Activated CD4-positive, alpha-beta T cell treated with anti-CD3 and anti-CD28 coated beads, Interleukin-2, Interleukin-6, amounts not matched to agents 100 ng/mL and 50 ng/mL, durations not matched to agents 16 hours and 8 hours (primary cell): Measurements from ENCODE around the gene TTYH2.
"Not testable (repeated sequence)": the region's sequence is repeated elsewhere in the genome, so short reads cannot be mapped to it uniquely, and the experiment has no call there.

Experiments used
- DNase-seq: peaks from one replicate; pipeline ENCODE4 v3.0.0-alpha.2; 2020

TTYH2 gene, protein sequence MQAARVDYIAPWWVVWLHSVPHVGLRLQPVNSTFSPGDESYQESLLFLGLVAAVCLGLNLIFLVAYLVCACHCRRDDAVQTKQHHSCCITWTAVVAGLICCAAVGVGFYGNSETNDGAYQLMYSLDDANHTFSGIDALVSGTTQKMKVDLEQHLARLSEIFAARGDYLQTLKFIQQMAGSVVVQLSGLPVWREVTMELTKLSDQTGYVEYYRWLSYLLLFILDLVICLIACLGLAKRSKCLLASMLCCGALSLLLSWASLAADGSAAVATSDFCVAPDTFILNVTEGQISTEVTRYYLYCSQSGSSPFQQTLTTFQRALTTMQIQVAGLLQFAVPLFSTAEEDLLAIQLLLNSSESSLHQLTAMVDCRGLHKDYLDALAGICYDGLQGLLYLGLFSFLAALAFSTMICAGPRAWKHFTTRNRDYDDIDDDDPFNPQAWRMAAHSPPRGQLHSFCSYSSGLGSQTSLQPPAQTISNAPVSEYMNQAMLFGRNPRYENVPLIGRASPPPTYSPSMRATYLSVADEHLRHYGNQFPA

DNA sequence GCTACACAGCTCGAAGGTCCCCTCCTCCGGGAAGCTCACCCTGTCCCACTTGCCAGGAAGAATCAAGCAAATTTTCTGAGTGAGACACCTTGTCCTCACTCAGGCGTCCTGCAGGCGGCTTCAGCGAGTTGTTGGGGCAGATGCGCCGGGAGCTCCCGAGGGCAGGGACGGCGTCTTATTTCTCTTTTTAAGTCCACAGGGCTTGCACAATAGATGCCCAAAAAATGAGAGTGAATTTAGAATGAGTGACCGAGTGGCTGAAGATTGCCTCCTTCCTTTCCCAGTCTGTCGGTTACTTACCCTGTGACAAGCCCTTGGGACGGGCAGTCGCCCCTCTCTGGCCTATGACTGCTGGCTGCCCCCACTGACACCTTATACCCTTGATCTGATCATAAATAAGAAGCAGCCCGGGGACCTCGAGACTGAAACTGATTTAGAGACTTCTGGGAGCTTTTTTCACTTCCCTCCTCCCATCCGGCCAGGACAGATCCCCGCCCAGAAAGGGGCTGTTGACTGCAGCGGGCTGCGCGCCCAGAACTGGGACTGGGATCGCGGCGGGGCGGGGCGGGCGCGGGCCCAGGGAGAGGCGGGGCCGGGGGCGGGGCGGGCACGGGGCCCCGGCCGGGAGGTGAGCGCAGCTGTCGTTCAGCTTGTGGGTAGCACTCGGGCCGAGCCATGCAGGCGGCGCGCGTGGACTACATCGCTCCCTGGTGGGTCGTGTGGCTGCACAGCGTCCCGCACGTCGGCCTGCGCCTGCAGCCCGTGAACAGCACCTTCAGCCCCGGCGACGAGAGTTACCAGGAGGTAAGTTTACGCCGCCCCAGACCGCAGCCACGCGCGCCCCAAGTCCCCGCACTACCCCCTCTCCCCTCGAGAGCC lies at the start of gene TTYH2:
TSS of gene TTYH2 (plus strand) at position 659 of the 879 bp plus-strand sequence. CDS start at position 676, 17 bp downstream.
- peak; percentile 84 for DNase-seq

DNA sequence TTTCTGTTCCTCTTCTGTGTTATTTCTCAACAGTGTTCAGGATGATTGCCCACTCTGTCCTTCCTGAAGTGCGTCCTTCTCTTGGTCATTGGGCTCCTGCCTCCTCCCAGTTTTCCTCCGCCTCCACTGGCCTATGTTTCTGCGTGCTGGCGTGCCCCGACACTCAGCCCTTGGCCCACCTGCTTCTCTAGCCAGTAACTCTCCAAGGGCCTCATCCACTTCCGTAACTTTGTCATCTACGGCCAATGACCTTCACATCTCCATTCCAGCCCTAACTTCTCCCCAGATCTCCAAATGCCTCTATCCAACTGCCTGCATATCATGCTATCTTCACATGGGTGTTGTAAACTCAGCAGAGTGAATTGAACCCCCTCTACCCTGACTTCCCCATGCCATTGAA lies 49.5 kb upstream of the TTYH2 start:
- DNase-seq: no peak

DNA sequence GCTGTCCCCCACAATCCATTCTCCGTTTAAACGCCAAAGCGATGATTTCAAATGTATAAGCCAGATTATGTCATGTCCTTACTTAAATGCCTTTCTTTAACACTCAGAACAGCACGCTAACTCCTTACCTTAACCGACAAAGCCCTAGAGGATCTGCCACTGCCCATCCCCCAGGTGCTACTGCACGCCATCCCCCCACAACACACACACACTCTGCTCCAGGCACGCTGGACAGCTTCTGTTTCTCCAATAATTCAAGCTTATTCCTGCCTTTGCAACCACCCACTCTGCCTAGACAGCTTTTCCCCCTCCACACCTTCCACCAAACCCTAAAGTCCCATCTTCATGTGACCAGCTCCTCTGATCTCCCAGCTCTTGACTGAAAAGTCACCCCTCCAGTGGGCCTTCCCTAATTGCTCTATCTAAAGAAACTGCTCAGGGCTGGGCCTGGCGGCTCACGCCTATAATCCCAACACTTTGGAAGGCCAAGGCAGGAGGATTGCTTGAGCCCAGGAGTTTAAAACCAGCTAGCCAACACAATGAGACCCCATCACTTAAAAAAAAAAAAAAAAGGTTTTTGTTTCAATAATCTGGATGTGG lies 48.8 kb upstream of the TTYH2 start:
- DNase-seq: no peak

DNA sequence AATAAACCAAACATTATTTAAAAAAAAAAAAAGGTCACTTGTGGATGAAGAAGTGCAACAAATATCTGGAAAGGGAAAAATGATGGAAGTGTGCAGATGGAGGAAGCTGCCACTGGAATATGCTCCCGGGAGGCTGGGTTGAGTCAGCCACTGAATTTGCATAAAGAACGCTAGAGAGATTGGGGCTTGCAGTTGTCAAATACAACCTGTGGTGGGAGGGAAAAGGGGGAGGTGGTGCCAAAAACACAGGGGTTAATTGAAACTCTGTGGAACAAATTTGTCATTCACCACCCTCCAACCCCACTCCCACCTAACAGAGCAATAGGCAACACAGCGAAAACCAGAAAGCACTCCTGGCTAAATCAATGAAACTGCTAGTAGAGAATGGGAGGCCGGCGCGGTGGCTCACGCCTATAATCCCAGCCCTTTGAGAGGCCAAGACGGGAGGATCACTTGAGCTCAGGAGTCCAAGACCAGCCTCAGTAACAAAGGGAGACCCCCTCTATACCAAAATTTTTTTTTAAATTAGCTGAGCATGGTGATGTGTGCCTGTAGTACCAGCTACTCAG lies 47.5 kb upstream of the TTYH2 start:
- no peak for DNase-seq

DNA sequence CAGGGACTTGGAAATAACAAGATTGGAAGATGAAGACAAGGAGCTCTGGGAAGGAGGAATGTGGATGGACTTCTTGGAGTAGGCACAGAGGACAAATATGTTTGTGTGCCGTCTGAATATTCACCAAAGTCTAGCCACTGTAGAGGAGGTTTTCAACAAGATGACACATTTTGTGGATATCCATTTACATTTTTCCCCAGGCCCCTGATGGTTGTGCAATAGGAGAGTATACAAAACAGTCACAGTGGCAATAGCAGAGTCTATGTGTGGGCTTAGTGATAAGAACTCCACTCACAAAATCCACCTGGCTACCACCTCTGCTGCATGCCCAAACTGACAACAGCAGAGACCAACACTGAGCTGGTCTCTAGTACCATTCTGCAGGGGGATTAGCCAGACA lies 42.4 kb upstream of the TTYH2 start:
- no peak for DNase-seq

DNA sequence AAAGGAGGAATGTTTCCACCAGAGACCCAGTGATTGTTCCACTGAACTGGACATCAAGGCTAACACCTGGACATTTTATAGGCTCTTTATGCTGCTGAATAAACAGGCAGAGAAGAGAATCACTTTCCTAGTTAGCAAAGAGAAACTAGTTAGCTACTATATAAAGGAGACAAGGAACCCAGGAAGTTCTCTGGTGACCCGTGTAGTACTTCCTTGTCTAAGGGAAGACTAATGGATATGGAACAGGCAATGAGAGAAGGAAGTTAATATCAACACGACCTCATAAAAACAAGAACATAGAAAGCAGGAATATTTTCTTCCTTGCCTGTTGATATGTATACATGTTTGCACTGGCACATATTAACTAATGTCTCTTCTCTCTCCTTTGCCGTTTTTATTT lies 40.7 kb upstream of the TTYH2 start:
- no peak for DNase-seq

DNA sequence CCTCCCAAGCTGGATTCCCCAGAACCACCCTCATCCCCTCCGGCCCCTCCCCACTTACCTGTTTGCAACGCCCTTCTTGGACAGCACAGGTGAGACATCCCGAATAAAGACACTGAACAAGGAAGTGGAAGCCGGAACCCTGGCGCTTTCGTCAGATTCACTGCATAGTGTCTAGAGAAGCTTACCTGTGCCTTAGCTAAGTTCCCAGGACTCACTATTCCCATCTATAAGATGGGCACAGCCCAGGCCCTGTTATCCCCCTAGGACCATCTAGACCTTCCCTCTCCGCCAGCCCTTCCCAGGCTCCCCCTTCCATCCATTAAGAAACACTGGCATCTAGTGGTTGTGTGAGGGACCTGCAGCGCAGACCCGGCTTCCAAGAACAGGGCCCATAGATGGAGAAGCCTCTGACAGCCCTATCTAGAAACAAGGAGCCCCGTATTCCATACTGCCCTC lies 36.8 kb upstream of the TTYH2 start:
- DNase-seq: peak; percentile 57

DNA sequence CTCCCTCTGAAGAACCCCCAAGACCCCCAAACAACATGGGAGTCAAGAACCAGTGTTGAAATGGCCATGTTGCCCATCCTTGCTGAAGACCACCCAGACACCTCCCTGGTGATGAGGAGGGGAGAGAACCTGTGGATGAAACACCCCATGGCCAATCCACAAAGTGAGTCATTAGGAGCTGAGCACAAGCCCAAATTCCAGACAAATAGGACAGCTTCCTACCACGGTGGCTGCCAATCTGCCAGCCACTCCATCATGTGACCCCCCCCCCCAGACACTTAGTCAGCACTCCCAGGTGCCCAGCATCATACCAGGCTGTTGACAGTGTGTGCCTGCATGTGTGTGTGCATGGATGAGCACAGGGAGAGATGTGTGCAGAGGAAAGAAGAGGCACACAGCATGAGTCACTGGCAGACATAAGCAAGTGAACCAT lies 36.3 kb upstream of the TTYH2 start:
- no peak for DNase-seq

DNA sequence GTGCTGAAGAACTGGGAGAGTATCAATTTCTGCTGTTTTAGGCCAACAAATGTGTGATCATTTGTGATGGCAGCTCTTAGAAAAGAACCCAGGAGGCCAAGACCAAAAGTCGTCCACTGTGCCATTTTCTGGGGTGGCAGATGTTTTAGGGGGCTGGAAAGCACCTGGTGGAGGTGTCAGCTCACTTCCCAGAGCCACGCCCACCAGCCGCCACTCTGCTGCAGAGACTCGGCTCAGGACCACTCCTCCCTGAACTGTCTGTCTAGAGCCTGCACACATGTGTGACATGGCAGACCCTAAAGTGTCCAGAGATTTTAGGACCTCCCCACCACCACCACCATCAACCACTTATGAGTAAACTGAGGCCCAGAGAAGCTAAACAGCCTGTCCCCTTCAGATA lies 33.8 kb upstream of the TTYH2 start:
- no peak for DNase-seq

DNA sequence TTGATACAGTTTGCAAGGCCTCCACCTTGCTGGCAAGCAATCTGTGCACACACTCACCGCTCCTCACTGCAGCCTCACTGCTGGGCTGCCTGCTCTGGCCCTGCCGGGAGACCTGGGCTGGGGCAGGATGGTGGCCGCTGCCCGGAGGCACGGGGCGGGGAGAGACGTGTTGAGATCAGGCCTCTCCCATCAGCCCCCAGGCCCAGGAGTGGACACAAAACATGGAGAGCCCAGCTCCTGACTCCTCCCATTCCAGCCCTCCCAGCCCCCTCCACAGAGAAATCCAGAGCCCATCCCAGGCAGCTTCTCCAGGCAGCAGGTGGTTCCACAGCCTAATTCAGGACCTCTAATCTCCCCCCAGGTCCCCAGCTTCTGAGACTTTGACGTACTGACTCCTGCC lies 33.0 kb upstream of the TTYH2 start:
- DNase-seq: no peak

DNA sequence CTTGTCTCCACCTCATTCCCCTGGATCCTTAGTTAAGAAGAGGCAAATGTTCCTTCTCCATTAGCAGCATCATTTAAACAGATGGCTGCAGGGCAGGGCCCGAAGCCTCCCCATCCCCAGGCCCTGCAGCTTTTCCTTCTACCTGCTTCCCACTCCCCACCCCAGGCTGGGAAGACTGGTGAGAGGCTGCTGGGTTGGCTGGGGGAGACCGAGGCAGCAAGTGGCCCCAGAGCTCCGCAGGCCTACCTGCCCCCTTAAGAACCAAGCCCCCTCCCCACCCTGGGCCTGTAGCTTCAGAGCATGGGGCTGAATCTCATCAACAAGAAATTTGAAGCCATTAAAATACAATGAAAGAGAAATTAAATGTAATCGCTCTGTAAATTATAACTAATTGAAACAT lies 32.0 kb upstream of the TTYH2 start:
- no peak for DNase-seq

DNA sequence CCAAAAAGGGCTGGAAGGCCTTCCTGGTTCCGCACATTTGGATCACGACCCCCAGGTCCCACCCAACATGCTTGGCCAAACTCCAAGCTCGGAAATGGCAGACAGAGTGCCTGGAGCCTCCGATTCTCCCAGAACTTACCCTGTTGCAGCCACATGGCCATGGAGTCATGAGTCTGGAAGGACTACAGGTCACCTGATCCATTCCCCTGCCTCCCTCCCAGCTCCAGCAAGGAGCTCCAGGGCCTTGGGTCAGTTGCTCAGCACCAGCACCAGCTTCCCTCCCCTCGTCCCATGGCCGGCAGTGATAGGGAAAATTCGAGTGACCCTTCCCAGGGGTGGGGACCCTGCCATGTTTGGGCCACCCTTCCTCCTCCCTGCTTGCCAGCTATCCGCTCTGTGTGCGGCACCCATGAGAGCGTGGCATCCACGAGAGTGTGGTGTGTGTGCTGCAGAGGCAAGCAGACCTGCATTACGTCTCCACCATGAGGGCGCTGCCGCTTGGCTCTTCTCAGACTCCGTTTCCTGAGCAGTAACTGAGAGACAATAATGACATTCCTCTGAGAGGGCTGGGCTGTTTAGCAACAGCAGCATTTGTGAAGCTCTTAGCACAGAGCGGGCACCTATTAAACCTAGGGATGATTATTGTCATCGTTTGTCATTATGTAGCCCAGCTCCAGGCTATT lies 31.2 kb upstream of the TTYH2 start:
- no peak for DNase-seq

DNA sequence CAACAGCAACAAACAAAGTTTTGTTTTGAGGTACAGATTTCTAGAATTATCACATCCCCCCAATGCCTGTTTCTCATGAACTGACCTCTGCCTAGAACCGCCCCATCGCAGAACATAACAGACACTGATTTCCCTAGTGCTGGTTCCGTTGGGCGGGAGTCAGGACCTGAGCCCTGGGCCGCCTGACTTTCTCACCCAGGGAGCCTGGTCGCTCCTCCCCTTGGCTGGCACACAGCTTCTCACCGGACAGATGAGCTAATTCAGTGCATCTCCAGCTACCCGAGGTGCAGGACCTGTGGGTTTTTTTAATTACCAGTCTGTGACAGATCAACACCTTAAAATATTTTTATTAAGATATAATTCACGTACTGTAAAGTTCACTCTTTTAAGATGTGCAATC lies 30.0 kb upstream of the TTYH2 start:
- DNase-seq: no peak

DNA sequence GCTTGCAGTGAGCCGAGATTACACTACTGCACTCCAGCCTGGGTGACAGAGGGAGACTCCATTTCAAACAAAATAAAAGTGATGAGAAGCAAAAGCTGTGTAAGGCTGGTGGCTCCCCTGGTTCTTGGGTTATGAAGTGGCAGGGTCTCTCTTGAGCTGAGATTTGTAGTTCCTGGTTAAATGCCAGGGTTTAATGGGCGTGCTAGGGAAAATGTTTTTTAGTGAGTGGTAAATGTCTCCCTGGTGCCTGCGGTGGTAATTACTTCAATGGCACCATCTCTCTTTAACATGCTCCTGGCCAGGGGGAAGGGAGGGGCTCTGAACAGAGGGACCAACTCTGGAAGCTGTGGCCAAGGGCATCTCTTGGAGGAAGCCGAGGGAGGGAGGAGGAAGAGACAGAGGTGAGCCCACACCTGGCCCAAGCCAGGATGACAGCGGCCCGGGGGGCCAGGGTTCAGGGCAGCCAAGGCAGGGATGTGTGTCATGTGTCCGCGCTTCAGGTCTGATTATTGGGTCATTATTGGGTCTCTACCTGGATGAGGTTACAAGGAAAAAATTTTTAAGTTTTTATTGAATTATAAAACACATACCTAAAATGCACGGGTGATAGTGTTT lies 27.7 kb upstream of the TTYH2 start:
- no peak for DNase-seq

DNA sequence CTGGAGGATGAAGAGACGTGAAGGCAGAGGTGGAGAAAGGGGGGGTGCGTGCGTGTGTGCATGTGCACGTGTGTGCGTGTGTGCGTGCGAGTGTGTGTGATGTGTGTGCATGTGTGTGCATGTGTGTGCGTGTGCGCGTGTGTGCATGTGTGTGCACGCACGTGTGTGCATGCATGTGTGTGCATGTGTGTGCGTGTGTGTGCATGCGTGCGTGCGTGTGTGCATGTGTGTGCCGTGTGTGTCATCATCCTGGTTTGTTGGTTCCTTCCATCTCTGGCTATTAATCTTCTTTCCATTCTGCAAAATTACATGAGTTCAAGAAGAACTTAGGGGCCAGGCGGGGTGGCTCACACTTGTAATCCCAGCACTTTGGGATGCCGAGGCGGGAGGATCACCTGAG lies 26.9 kb upstream of the TTYH2 start:
- DNase-seq: no peak

DNA sequence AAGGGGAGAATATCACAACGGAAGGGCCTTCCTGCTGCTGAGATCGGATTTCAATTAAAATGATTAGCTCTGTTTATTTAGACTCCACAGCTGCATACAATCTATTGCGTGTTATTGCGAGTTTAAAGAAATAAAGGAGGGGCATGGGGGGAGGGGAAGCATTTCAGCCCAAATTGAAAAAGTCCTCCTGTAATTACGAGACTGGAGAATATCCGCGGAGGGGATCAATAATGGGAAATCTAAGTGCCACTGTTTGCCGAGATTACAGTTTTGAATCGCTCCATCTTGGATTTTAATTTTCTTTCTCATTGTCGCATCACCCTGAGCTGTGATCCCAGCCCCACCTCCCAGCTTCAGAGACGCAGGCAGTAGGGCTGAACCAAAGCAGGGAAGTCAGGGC lies 25.6 kb upstream of the TTYH2 start:
- DNase-seq: no peak

DNA sequence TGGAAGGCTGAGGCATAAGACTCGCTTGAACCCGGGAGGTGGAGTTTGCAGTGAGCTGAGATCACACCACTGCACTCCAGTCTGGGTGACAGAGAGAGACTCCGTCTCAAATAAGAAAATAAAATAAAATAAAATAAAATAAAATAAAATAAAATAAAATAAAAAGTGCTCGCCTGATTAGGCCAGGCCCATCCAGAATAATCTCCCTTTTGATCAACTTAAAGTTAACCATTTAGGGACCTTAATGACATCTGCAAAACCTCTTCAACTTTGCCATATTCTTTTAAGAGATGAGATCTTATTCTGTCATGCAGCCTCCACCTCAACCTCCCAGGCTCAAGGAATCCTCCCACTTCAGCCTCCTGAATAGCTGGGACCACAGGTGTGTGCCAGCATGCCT lies 24.7 kb upstream of the TTYH2 start:
- not testable (repeated sequence) for DNase-seq

DNA sequence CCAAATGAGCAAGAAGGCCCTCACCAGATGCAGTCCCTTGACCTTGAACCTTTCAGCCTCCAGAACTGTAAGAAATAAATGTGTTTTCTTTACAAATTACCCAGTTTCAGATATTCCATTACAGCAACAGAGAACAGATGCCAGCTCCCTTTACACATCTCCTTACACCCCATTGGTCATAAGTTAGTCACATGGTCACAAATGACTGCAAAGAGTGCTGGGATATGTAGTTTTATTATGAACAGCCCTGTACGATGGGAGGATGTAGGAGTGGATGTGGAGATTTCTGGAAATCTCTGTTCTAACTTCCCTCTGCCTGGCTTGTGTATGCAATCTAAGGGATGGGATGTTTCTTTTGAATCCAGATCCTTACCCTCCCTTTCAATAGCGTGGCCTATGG lies 23.2 kb upstream of the TTYH2 start:
- peak; percentile 42 for DNase-seq

DNA sequence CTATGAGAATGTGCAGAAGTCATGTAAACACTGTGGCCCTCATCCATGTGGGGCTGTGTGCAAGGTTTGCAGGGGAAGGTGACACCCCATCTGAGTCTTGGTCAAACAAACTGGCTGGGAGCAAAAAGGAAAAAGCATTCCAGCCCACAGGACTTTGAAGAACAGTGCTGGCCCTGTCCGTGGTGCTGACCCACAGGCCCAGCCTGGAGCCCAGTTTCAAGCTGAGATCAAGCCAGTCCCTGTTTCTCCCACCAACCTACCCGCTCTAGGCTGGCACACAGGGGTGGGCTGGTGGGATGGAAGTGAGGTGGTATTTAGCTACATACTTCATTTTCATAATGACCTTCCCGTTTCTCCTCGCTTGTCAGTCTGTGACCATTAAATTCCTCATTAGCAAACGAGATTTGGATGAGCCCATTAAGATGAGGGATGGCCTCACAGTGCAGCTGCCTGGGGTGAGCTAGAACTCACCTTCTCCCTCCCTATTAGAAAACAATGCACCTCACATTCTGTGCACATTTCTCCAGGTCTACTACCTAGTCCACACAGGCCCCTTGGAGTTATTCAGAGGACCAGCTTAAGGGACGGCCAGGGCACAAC lies 22.5 kb upstream of the TTYH2 start:
- DNase-seq: no peak

DNA sequence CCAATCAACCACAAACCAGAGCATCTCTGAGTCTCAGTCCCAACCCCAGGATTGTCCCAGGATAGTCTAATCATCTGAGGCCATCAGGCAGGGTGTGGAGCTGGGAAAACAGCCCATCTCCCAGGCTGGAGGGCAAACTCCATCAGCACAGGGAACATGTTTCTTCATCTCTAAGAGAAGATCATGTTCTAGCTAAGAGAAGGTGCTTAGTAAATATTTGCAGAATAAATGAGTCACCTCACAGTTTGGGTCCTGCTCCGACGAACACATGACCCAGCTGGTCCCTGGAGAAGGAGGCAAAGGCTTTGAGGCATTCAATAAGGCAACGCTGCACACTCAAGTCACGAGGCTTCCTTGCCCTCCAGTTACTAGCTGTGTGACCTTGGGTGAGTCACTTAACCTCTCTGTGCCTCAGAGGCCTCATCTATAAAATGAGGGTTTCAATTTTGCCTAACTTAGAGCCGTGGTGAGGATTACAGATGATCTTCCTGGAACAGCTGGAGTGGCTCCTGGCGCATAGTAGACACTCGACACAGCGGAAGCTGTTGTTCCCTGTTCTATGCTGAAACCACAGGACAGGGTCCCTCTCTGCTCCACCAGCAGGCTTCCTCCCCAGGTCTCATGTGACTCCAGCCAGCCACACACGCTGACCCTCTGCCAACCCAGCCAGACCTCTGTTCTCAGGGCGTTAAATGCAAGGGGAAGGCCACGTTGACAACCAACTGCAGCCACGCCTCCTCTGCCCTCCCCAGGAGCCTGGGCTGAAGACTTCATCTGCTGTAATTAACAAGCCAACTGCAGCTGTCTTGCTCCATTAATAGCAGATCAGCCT lies 20.2 kb upstream of the TTYH2 start:
- DNase-seq: no peak

DNA sequence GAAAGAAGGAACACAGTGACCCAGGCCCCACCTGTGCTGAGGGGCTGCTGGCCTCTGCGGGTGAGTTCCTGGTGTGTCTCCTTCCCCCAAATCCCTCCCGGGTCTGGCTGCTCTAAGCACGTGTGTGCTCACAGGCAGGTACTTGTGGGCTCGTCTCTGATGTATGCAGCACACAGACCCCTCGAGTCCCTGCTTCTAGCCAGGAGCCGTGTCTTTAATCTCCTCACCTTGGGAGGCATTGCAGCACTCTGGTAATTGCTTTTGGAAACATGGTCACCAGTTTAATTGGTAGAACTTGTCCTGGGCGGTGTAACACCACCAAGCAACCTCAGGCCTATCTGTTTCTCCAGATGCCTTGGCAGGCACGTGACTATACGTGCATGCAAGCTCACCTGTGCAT lies 18.7 kb upstream of the TTYH2 start:
- DNase-seq: no peak
